Keratinocyte (primary cell): Measurements from ENCODE around the gene ANKS1B. TPM values are rescaled to one million over a fixed set of nuclear protein-coding genes. Genes with fewer than 3 reads are reported as not detected.

Experiments
- DNase-seq: peaks from one replicate; pipeline ENCODE4 v3.0.0-alpha.2; 2011; ENCODE audit warnings: low read depth, missing footprints, low spot score
- FAIRE-seq: peaks from 2 replicates; lab custom pipeline; 2011; peaks lifted over from hg19 to GRCh38; lab: Jason Lieb, UNC
- H2AFZ ChIP-seq: 2 replicates; pipeline ENCODE4 v1.6.0; 2012; ENCODE audit warnings: low read length, control low read depth, inconsistent platforms; ENCODE audit not compliant: control insufficient read depth
- H3K27ac ChIP-seq: 2 replicates; pipeline ENCODE4 v1.5.1; 2011; ENCODE audit warnings: low read length; ENCODE audit not compliant: control insufficient read depth, insufficient read depth
- H3K27me3 ChIP-seq: 3 replicates; pipeline ENCODE4 v1.6.0; 2011; ENCODE audit warnings: low read length; ENCODE audit not compliant: control insufficient read depth, insufficient read depth; ENCODE audit errors: extremely low read depth
- H3K36me3 ChIP-seq, 2 experiments: 2 replicates in 1 of 2; 3 replicates in 1 of 2; pipeline ENCODE4 v1.5.1; 2011; ENCODE audit warnings: low read length in 2 of 2, mild to moderate bottlenecking in 1 of 2; ENCODE audit not compliant: control insufficient read depth in 2 of 2, insufficient read depth in 2 of 2; ENCODE audit errors: extremely low read depth in 1 of 2
- H3K4me1 ChIP-seq: 3 replicates; pipeline ENCODE4 v1.5.1; 2011; ENCODE audit warnings: low read length; ENCODE audit not compliant: control insufficient read depth, insufficient read depth; ENCODE audit errors: extremely low read depth
- H3K4me2 ChIP-seq: 3 replicates; pipeline ENCODE4 v1.6.0; 2011; ENCODE audit warnings: low read depth, low read length; ENCODE audit not compliant: control insufficient read depth, insufficient read depth; ENCODE audit errors: extremely low read depth
- H3K4me3 ChIP-seq, 3 experiments: fragments of 200-600 bp in 1 of 3; sonication (generic) in 1 of 3; 2 replicates in 2 of 3; 3 replicates in 1 of 3; pipeline ENCODE4 v1.5.1; 2011 to 2016; ENCODE audit warnings: low read length in 3 of 3, mild to moderate bottlenecking in 3 of 3, control low read depth in 2 of 3, inconsistent platforms in 1 of 3, low read depth in 1 of 3, mixed read lengths in 1 of 3, mixed run types in 1 of 3, moderate library complexity in 1 of 3; ENCODE audit not compliant: control insufficient read depth in 2 of 3, insufficient read depth in 2 of 3; ENCODE audit errors: extremely low read depth in 1 of 3
- H3K79me2 ChIP-seq: 2 replicates; pipeline ENCODE4 v1.6.0; 2012; ENCODE audit warnings: low read length; ENCODE audit not compliant: control insufficient read depth, insufficient read depth
- H3K9ac ChIP-seq: 3 replicates; pipeline ENCODE4 v1.6.0; 2011; ENCODE audit warnings: low read length; ENCODE audit not compliant: control insufficient read depth, insufficient read depth; ENCODE audit errors: extremely low read depth
- H3K9me1 ChIP-seq: 3 replicates; pipeline ENCODE4 v1.6.0; 2011; ENCODE audit warnings: low read length; ENCODE audit not compliant: control insufficient read depth, insufficient read depth; ENCODE audit errors: extremely low read depth
- H3K9me3 ChIP-seq: 2 replicates; pipeline ENCODE4 v1.5.1; 2012; ENCODE audit warnings: low read depth, low read length; ENCODE audit not compliant: control insufficient read depth
- H4K20me1 ChIP-seq: 3 replicates; pipeline ENCODE4 v1.6.0; 2011; ENCODE audit warnings: low read length; ENCODE audit not compliant: control insufficient read depth, insufficient read depth; ENCODE audit errors: extremely low read depth
- CTCF ChIP-seq, 3 experiments: IDR thresholded peaks in 1 of 3; conservative IDR thresholded peaks in 1 of 3; optimal IDR thresholded peaks in 1 of 3; 2 replicates in 2 of 3; 3 replicates in 1 of 3; pipeline versions ENCODE3 to v1.5.1; 2011; ENCODE audit warnings: low read length in 3 of 3, mild to moderate bottlenecking in 3 of 3, moderate library complexity in 2 of 3, control low read depth in 1 of 3, inconsistent platforms in 1 of 3; ENCODE audit not compliant: insufficient read depth in 2 of 3; ENCODE audit errors: extremely low read depth in 1 of 3
- EZH2 ChIP-seq: IDR thresholded peaks from one replicate; pipeline ENCODE4 v1.6.1; 2012; ENCODE audit warnings: inconsistent platforms, mild to moderate bottlenecking, low read length, moderate library complexity
- dilution Hi-C: fragments of 300-500 bp; cut with MboI; formaldehyde crosslinking; loops from one replicate; pipeline ENCODE4 v1.7.0; 2020; ENCODE audit warnings: low sequenced_read_pairs; ENCODE audit not compliant: extremely low pct_ligation_motif_present
- polyA plus RNA-seq, 5 experiments: library from polyadenylated mRNA; depleted of rRNA in 3 of 5; stranded (reverse) in 3 of 5; stranded (forward) in 1 of 5; unstranded in 1 of 5; fragments of >200 nt; gene quantifications; 1 replicate in 1 of 5; 2 replicates in 3 of 5; 3 replicates in 1 of 5; pipeline versions ENCODE4 v1.2.1 to v1.2.3, GENCODE V29; 2011 to 2012; ENCODE audit warnings: missing spikeins in 2 of 5, low read depth in 1 of 5, low replicate concordance in 1 of 5

ANKS1B gene
- polyA plus RNA-seq, 1 donor (not counting 4 experiments of a cell fraction or from before 2014, with no cell fraction given) = not detected

- Histone ChIP-seq H2AFZ (no peak overlapping the region), H3K36me3 (no peaks in the 10 kb centered on the region), H3K79me2 (no peaks in the 10 kb centered on the region), H3K9me1 (no peaks in the 10 kb centered on the region), H3K4me3 (no peak overlapping the region), H3K27ac (no peak overlapping the region), H3K9me3 (no peaks in the 10 kb centered on the region), H3K27me3 (no peaks in the 10 kb centered on the region), H3K9ac (no peak overlapping the region), H3K4me1 (no peaks in the 10 kb centered on the region), H4K20me1 (no peaks in the 10 kb centered on the region), H3K4me2 (no peak overlapping the region)
- no peak for TF ChIP-seq EZH2
- TF ChIP-seq CTCF (optimal IDR thresholded peaks at IDR 0.05 in 1 of 3, IDR thresholded peaks at IDR 0.05 in 1 of 3, conservative IDR thresholded peaks at IDR 0.05 in 1 of 3; ENCODE audit: extremely low read depth in 1 of 3, insufficient read depth in 2 of 3, low read length in 3 of 3) = no peak
- FAIRE-seq (no peak), DNase-seq (no peak)
- dilution Hi-C loops = no loop called here
These were observed 40.3 kb upstream of the ANKS1B start for GRCh38 chr12:100024974-100025555.

- DNase-seq = no peak
- no peak overlapping the region for H3K9ac ChIP-seq
These were observed 35.6 kb upstream of the ANKS1B start for GRCh38 chr12:100020370-100020769.

More at GRCh38 chr12:100020370-100020769, 35.6 kb upstream of the ANKS1B start:
- TF ChIP-seq CTCF (optimal IDR thresholded peaks at IDR 0.05 in 1 of 3, IDR thresholded peaks at IDR 0.05 in 1 of 3, conservative IDR thresholded peaks at IDR 0.05 in 1 of 3; ENCODE audit: extremely low read depth in 1 of 3, insufficient read depth in 2 of 3, low read length in 3 of 3) (no peak), EZH2 (no peak)
- Histone ChIP-seq H3K27ac (no peak overlapping the region), H3K9me3 (no peaks in the 10 kb centered on the region), H2AFZ (no peak overlapping the region), H3K27me3 (no peaks in the 10 kb centered on the region), H3K4me2 (no peak overlapping the region), H3K79me2 (no peaks in the 10 kb centered on the region), H3K4me1 (no peaks in the 10 kb centered on the region), H3K36me3 (no peaks in the 10 kb centered on the region), H3K4me3 (no peak overlapping the region), H3K9me1 (no peaks in the 10 kb centered on the region), H4K20me1 (no peaks in the 10 kb centered on the region)
- dilution Hi-C loops = no loop called here
- FAIRE-seq = no peak
